PC-9 (cell line): ENCODE data around the gene RBM33.

ENCODE experiments used
- EZH2 ChIP-seq: fragments of 200-600 bp; sonication (generic); IDR thresholded peaks from 2 replicates; pipeline ENCODE4 v1.8.0; 2017; ENCODE audit warnings: antibody characterized with exemption, low read depth
- TF ChIP-seq, protein P1 (sequence below): fragments of 200-600 bp; sonication (generic); conservative IDR thresholded peaks from 2 replicates; pipeline ENCODE4 v1.6.1; 2017; ENCODE audit warnings: mixed run types, antibody characterized with exemption, mild to moderate bottlenecking, moderate library complexity

DNA sequence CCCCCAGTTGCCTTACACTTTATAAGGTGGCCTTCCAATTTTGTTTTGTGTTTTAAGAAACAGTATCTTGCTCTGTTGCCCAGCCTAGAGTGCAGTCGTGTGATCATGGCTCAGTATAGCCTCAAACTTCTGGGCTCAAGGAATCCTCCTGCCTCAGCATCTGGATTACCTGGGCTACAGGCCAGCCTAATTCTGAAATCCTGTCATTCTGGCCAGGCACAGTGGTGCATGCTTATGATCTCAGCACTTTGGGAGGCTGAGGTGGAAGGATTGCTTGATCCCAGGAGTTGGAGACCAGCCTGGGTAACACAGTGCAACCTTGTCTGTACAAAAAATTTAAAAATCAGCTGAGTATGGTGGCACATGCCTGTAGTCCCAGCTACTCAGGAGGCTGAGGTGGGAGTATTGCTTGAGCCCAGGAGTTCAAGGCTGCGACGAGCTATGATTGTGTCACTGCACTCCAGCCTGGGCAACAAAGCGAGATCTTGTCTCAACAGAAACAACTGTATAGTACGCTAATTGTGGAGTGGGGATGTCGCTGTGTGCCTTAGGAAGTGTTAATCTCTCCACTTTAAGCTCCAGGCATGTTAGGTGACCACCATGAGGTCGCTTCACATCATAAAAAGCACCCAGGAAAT is 24.7 kb upstream of the RBM33 start:
- TF ChIP-seq, protein P1, sequence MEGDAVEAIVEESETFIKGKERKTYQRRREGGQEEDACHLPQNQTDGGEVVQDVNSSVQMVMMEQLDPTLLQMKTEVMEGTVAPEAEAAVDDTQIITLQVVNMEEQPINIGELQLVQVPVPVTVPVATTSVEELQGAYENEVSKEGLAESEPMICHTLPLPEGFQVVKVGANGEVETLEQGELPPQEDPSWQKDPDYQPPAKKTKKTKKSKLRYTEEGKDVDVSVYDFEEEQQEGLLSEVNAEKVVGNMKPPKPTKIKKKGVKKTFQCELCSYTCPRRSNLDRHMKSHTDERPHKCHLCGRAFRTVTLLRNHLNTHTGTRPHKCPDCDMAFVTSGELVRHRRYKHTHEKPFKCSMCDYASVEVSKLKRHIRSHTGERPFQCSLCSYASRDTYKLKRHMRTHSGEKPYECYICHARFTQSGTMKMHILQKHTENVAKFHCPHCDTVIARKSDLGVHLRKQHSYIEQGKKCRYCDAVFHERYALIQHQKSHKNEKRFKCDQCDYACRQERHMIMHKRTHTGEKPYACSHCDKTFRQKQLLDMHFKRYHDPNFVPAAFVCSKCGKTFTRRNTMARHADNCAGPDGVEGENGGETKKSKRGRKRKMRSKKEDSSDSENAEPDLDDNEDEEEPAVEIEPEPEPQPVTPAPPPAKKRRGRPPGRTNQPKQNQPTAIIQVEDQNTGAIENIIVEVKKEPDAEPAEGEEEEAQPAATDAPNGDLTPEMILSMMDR, result no peak
- TF ChIP-seq EZH2, result no peak
